IPS-18a (cell line): ENCODE data around the gene SMARCC1.
A peak's percentile ranks its signal among the peaks of the same experiment; 100 is the strongest.

ENCODE experiments used
- H3K27ac ChIP-seq: one replicate; pipeline ENCODE4 v1.5.1; 2013; ENCODE audit warnings: low read length
- H3K27me3 ChIP-seq: one replicate; pipeline ENCODE4 v1.6.1; 2013; ENCODE audit warnings: mild to moderate bottlenecking, low read length; ENCODE audit not compliant: control insufficient read depth, insufficient read depth
- H3K36me3 ChIP-seq: one replicate; pipeline ENCODE4 v1.6.1; 2013; ENCODE audit warnings: low read depth, low read length; ENCODE audit not compliant: control insufficient read depth
- H3K4me1 ChIP-seq: one replicate; pipeline ENCODE4 v1.6.1; 2013; ENCODE audit warnings: low read depth, low read length; ENCODE audit not compliant: control insufficient read depth
- H3K4me3 ChIP-seq: one replicate; pipeline ENCODE4 v1.5.1; 2013; ENCODE audit warnings: low read length
- H3K9ac ChIP-seq: one replicate; pipeline ENCODE4 v1.6.1; 2013; ENCODE audit warnings: mild to moderate bottlenecking, low read length, moderate library complexity
- H3K9me3 ChIP-seq: one replicate; pipeline ENCODE4 v1.6.1; 2013; ENCODE audit warnings: low read depth, low read length; ENCODE audit not compliant: control insufficient read depth

SMARCC1 gene

GRCh38 chr3:47794544-47794943 is 12.9 kb upstream of the SMARCC1 start:
- H3K4me3 ChIP-seq: no peak overlapping the region
- no peaks in the 10 kb centered on the region for H3K27me3 ChIP-seq
- no peaks in the 10 kb centered on the region for H3K9me3 ChIP-seq
- no peaks in the 10 kb centered on the region for H3K4me1 ChIP-seq
- no peak overlapping the region for H3K9ac ChIP-seq
- no peaks in the 10 kb centered on the region for H3K36me3 ChIP-seq
- H3K27ac ChIP-seq: no peak overlapping the region

GRCh38 chr3:47792699-47793098 is 11.0 kb upstream of the SMARCC1 start:
- Histone ChIP-seq H3K4me1 (no peaks in the 10 kb centered on the region), H3K27me3 (no peaks in the 10 kb centered on the region), H3K4me3 (no peak overlapping the region), H3K9me3 (no peaks in the 10 kb centered on the region), H3K9ac (no peak overlapping the region), H3K27ac (no peak overlapping the region), H3K36me3 (no peaks in the 10 kb centered on the region)

GRCh38 chr3:47791193-47791855 is 9.6 kb upstream of the SMARCC1 start:
- Histone ChIP-seq H3K27ac (no peak overlapping the region), H3K36me3 (no peaks in the 10 kb centered on the region), H3K4me3 (no peak overlapping the region), H3K27me3 (no peaks in the 10 kb centered on the region), H3K4me1 (no peaks in the 10 kb centered on the region), H3K9me3 (no peaks in the 10 kb centered on the region), H3K9ac (no peak overlapping the region)

GRCh38 chr3:47783673-47784072 is 2.0 kb upstream of the SMARCC1 start:
- H3K4me3 ChIP-seq: no peak overlapping the region
- H3K27ac ChIP-seq: no peak overlapping the region
- H3K9ac ChIP-seq: no peak overlapping the region
- no peaks in the 10 kb centered on the region for H3K27me3 ChIP-seq
- peaks cover 7% of the 10 kb centered on the region for H3K4me1 ChIP-seq
- no peaks in the 10 kb centered on the region for H3K9me3 ChIP-seq
- no peaks in the 10 kb centered on the region for H3K36me3 ChIP-seq

- H3K27me3 ChIP-seq: no peaks in the 10 kb centered on the region
- H3K4me3 ChIP-seq: peak overlapping the region; percentile 80
These were observed 984 bp upstream of the SMARCC1 start for GRCh38 chr3:47782446-47783308.

GRCh38 chr3:47780741-47781684 is 680 bp downstream of the SMARCC1 start:
- H3K27me3 ChIP-seq: no peaks in the 10 kb centered on the region
- peak overlapping the region; percentile 49 for H3K27ac ChIP-seq
- H3K4me1 ChIP-seq: peaks cover 7% of the 10 kb centered on the region
- peak overlapping the region; percentile 95 for H3K9ac ChIP-seq
- no peaks in the 10 kb centered on the region for H3K9me3 ChIP-seq
- H3K36me3 ChIP-seq: no peaks in the 10 kb centered on the region
- H3K4me3 ChIP-seq: peak overlapping the region; percentile 80

More at GRCh38 chr3:47782446-47783308, 984 bp upstream of the SMARCC1 start:
- peak overlapping the region; percentile 5 for H3K27ac ChIP-seq
- H3K9me3 ChIP-seq: no peaks in the 10 kb centered on the region
- H3K4me1 ChIP-seq: peaks cover 7% of the 10 kb centered on the region
- peak overlapping the region; percentile 95 for H3K9ac ChIP-seq
- H3K36me3 ChIP-seq: no peaks in the 10 kb centered on the region

- peak overlapping the region; percentile 80 for H3K4me3 ChIP-seq
- no peaks in the 10 kb centered on the region for H3K36me3 ChIP-seq
- no peaks in the 10 kb centered on the region for H3K27me3 ChIP-seq
- H3K4me1 ChIP-seq: peaks cover 7% of the 10 kb centered on the region
- H3K9me3 ChIP-seq: no peaks in the 10 kb centered on the region
- no peak overlapping the region for H3K27ac ChIP-seq
- no peak overlapping the region for H3K9ac ChIP-seq
These were observed 2.9 kb downstream of the SMARCC1 start for GRCh38 chr3:47778746-47779145.

- H3K9me3 ChIP-seq: no peaks in the 10 kb centered on the region
- H3K4me1 ChIP-seq: no peaks in the 10 kb centered on the region
- H3K36me3 ChIP-seq: peaks cover 25% of the 10 kb centered on the region
- H3K27ac ChIP-seq: no peak overlapping the region
- H3K4me3 ChIP-seq: no peak overlapping the region
- no peaks in the 10 kb centered on the region for H3K27me3 ChIP-seq
- no peak overlapping the region for H3K9ac ChIP-seq
These were observed 8.9 kb downstream of the SMARCC1 start for GRCh38 chr3:47772788-47773187.

GRCh38 chr3:47772047-47772446 is 9.6 kb downstream of the SMARCC1 start:
- H3K27me3 ChIP-seq: no peaks in the 10 kb centered on the region
- no peaks in the 10 kb centered on the region for H3K4me1 ChIP-seq
- no peaks in the 10 kb centered on the region for H3K9me3 ChIP-seq
- no peak overlapping the region for H3K27ac ChIP-seq
- peaks cover 25% of the 10 kb centered on the region for H3K36me3 ChIP-seq
- no peak overlapping the region for H3K4me3 ChIP-seq
- H3K9ac ChIP-seq: no peak overlapping the region

- no peak overlapping the region for H3K9ac ChIP-seq
- H3K27ac ChIP-seq: no peak overlapping the region
- no peaks in the 10 kb centered on the region for H3K4me1 ChIP-seq
- H3K9me3 ChIP-seq: no peaks in the 10 kb centered on the region
- H3K27me3 ChIP-seq: no peaks in the 10 kb centered on the region
- no peak overlapping the region for H3K4me3 ChIP-seq
- H3K36me3 ChIP-seq: peaks cover 56% of the 10 kb centered on the region
These were observed 15.5 kb downstream of the SMARCC1 start for GRCh38 chr3:47766186-47766585.

- Histone ChIP-seq H3K4me1 (no peaks in the 10 kb centered on the region), H3K27me3 (no peaks in the 10 kb centered on the region), H3K9ac (no peak overlapping the region), H3K4me3 (no peak overlapping the region), H3K36me3 (peaks cover 59% of the 10 kb centered on the region), H3K9me3 (no peaks in the 10 kb centered on the region), H3K27ac (no peak overlapping the region)
These were observed 19.5 kb downstream of the SMARCC1 start for GRCh38 chr3:47762233-47762632.
